Hindlimb muscle (tissue), 1 donor: ENCODE data around the gene BICRA. TPM values are rescaled to one million over a fixed set of nuclear protein-coding genes. Genes with fewer than 3 reads are reported as not detected.
A peak's percentile ranks its signal among the peaks of the same experiment; 100 is the strongest.
"Not testable (repeated sequence)": the region's sequence is repeated elsewhere in the genome, so short reads cannot be mapped to it uniquely, and the experiment has no call there.

ENCODE experiments used
- DNase-seq: peaks from one replicate; pipeline ENCODE4 v3.0.0-alpha.2; 2013
- polyA plus RNA-seq: library from polyadenylated mRNA; unstranded; fragments of 120-200 nt; gene quantifications from one replicate; pipeline ENCODE4 v1.2.1, GENCODE V29; 2013; ENCODE audit not compliant: insufficient read length

Gene BICRA
- polyA plus RNA-seq, 1 donor: 13.4 TPM

- DNase-seq: no peak
Measured at GRCh38 chr19:47694466-47695273, 85.7 kb downstream of the BICRA start.

GRCh38 chr19:47695533-47696262, 86.8 kb downstream of the BICRA start:
- DNase-seq: no peak

- no peak for DNase-seq
Measured at GRCh38 chr19:47696635-47697034, 87.7 kb downstream of the BICRA start.

GRCh38 chr19:47697863-47698609, 89.1 kb downstream of the BICRA start:
- DNase-seq: peak; percentile 81

- DNase-seq: no peak
Measured at GRCh38 chr19:47698631-47699359, 89.9 kb downstream of the BICRA start.

- DNase-seq: no peak
Measured at GRCh38 chr19:47699360-47699917, 90.5 kb downstream of the BICRA start.

GRCh38 chr19:47700934-47701716, 92.2 kb downstream of the BICRA start:
- DNase-seq: no peak

GRCh38 chr19:47701717-47702552, 93.0 kb downstream of the BICRA start:
- DNase-seq: no peak

- DNase-seq: no peak
Measured at GRCh38 chr19:47702671-47703070, 93.7 kb downstream of the BICRA start.

GRCh38 chr19:47703301-47703700, 94.4 kb downstream of the BICRA start:
- DNase-seq: no peak

- DNase-seq: no peak
Measured at GRCh38 chr19:47704024-47704423, 95.1 kb downstream of the BICRA start.

GRCh38 chr19:47704656-47705055, 95.7 kb downstream of the BICRA start:
- no peak for DNase-seq

GRCh38 chr19:47707135-47707925, 98.4 kb downstream of the BICRA start:
- DNase-seq: no peak

GRCh38 chr19:47711652-47712242, 102.8 kb downstream of the BICRA start:
- no peak for DNase-seq

GRCh38 chr19:47713046-47714021, 104.4 kb downstream of the BICRA start, which contains the start of gene EHD2:
Gene EHD2, plus strand, starts transcription at chr19:47713422. Its CDS starts 3,191 bp downstream, at chr19:47716613.
- DNase-seq: peak; percentile 87

GRCh38 chr19:47714339-47714738, 105.4 kb downstream of the BICRA start:
- DNase-seq: no peak

- not testable (repeated sequence) for DNase-seq
Measured at GRCh38 chr19:47714855-47715254, 105.9 kb downstream of the BICRA start.
